Measurements from ENCODE around the gene CLEC17A. TPM values are rescaled to one million over a fixed set of nuclear protein-coding genes. Genes with fewer than 3 reads are reported as not detected.
"Not testable (repeated sequence)": the region's sequence is repeated elsewhere in the genome, so short reads cannot be mapped to it uniquely, and the experiment has no call there.

Gene CLEC17A
- total RNA-seq, 2 donors from 2014 or later: 0.14 to 1.0 TPM

DNA sequence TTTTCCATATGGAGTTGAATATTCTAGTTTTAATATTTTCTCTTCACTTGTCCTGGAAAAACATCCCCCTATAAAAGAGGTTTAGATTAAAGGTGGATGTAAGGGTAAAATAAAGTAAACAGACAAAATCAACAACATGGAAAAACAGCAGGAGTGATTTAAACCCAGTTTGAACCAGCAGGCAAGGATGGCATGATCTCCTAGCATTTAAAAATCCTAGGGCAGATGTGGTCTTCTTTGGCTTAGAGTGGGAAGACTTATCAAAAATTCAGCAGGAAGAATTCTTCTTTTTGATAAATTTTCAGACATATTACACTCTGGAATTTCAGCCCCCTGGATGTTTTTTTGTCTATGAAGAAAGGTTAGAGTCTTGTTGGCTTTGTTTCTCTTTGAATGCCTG lies 36.5 kb downstream of the CLEC17A start:
- no peak for DNase-seq (ENCODE audit: low spot score)
- Histone ChIP-seq H3K4me3 (no peak overlapping the region), H3K27ac (no peak overlapping the region), H3K4me1 (replicated peaks) (no peaks in the 10 kb centered on the region), H3K36me3 (no peaks in the 10 kb centered on the region), H3K27me3 (replicated peaks; ENCODE audit: insufficient read depth) (no peaks in the 10 kb centered on the region), H3K9me3 (no peaks in the 10 kb centered on the region)
- intact Hi-C loops (cut with DNase I): no loop called here
- TF ChIP-seq CTCF (IDR thresholded peaks at IDR 0.05) (no peak), POLR2AphosphoS5 (IDR thresholded peaks at IDR 0.05) (no peak), POLR2A (IDR thresholded peaks at IDR 0.05) (no peak)

GRCh38 chr19:14624491-14624890 lies 41.6 kb downstream of the CLEC17A start:
- H3K4me3 ChIP-seq; H3K27ac ChIP-seq; DNase-seq (ENCODE audit: low spot score); H3K36me3 ChIP-seq; H3K4me1 ChIP-seq (replicated peaks); H3K9me3 ChIP-seq; H3K27me3 ChIP-seq (replicated peaks; ENCODE audit: insufficient read depth); intact Hi-C loops (cut with DNase I): not testable (repeated sequence)
- 71% methylated on average over 6 of the region's 6 CpGs for WGBS

GRCh38 chr19:14629557-14629956 lies 46.7 kb downstream of the CLEC17A start:
- no peak for DNase-seq (ENCODE audit: low spot score)
- Histone ChIP-seq H3K4me3 (no peak overlapping the region), H3K4me1 (replicated peaks) (no peaks in the 10 kb centered on the region), H3K9me3 (no peaks in the 10 kb centered on the region), H3K36me3 (no peaks in the 10 kb centered on the region), H3K27ac (no peak overlapping the region), H3K27me3 (replicated peaks; ENCODE audit: insufficient read depth) (no peaks in the 10 kb centered on the region)
- intact Hi-C loops (cut with DNase I): no loop called here
- WGBS: 98% methylated on average over 1 of the region's 1 CpG
- TF ChIP-seq POLR2A (IDR thresholded peaks at IDR 0.05): no peak
- no peak for TF ChIP-seq POLR2AphosphoS5 (IDR thresholded peaks at IDR 0.05)
- no peak for TF ChIP-seq CTCF (IDR thresholded peaks at IDR 0.05)

- Histone ChIP-seq H3K27ac (no peak overlapping the region), H3K9me3 (no peaks in the 10 kb centered on the region), H3K4me3 (no peak overlapping the region), H3K27me3 (replicated peaks; ENCODE audit: insufficient read depth) (no peaks in the 10 kb centered on the region), H3K36me3 (no peaks in the 10 kb centered on the region), H3K4me1 (replicated peaks) (no peaks in the 10 kb centered on the region)
- DNase-seq (ENCODE audit: low spot score): no peak
- intact Hi-C loops (cut with DNase I): no loop called here
- TF ChIP-seq POLR2AphosphoS5 (IDR thresholded peaks at IDR 0.05): no peak
- 22% methylated on average over 1 of the region's 1 CpG for WGBS
These were observed 49.4 kb downstream of the CLEC17A start for GRCh38 chr19:14632286-14632685.

DNA sequence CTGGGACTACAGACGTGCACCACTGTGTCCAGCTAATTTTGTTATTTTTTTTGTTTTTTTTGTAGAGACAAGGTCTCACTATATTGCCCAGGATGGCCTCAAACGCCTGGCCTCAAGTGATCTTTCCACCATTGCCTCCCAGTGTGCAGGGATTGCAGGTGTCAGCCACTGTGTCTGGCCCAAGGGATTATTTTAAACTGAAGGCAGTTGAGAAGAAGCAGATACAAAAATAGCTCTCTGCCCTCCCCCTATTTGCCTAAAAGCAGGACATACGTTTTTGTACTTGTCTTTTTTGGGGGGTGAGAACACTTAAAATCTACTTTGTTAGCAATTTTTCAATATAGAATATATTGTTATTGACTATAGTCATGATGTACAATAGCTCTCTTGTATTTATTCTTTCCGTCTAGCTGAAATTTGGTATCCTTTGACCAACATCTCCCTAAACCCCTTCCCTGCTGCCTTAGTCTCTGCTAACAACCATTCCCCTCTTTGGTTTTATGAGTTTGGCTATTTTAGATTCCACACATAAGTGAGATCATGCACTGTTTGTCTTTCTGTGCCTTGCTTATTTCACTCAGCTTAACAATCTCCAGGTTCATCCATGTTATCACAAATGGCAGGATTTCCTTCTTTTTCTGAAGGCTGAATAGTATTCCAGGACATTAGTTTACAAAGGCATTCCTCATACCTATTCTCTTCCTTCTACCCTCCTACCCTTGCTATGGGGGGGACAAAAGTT lies 56.8 kb downstream of the CLEC17A start:
- Histone ChIP-seq H3K36me3 (no peaks in the 10 kb centered on the region), H3K4me1 (replicated peaks) (no peaks in the 10 kb centered on the region), H3K27ac (no peak overlapping the region), H3K9me3 (no peaks in the 10 kb centered on the region), H3K4me3 (no peak overlapping the region), H3K27me3 (replicated peaks; ENCODE audit: insufficient read depth) (no peaks in the 10 kb centered on the region)
- TF ChIP-seq POLR2AphosphoS5 (IDR thresholded peaks at IDR 0.05) (no peak), CTCF (IDR thresholded peaks at IDR 0.05) (no peak), POLR2A (IDR thresholded peaks at IDR 0.05) (no peak)
- DNase-seq (ENCODE audit: low spot score): no peak
- WGBS: 43% methylated on average over 4 of the region's 4 CpGs
- intact Hi-C loops (cut with DNase I): no loop called here

- no peak overlapping the region for H3K4me3 ChIP-seq
- no peak for DNase-seq (ENCODE audit: low spot score)
- no peaks in the 10 kb centered on the region for H3K4me1 ChIP-seq (replicated peaks)
- no peaks in the 10 kb centered on the region for H3K36me3 ChIP-seq
- intact Hi-C loops (cut with DNase I): no loop called here
- H3K9me3 ChIP-seq: no peaks in the 10 kb centered on the region
- no peak overlapping the region for H3K27ac ChIP-seq
- WGBS: 93% methylated on average over 2 of the region's 2 CpGs
- H3K27me3 ChIP-seq (replicated peaks; ENCODE audit: insufficient read depth): peaks cover 2% of the 10 kb centered on the region
- TF ChIP-seq POLR2AphosphoS5 (IDR thresholded peaks at IDR 0.05) (no peak), POLR2A (IDR thresholded peaks at IDR 0.05) (no peak), CTCF (IDR thresholded peaks at IDR 0.05) (no peak)
These were observed 65.6 kb downstream of the CLEC17A start for GRCh38 chr19:14648506-14648905.
